Measurements from ENCODE around the gene PNMA1. TPM values are rescaled to one million over a fixed set of nuclear protein-coding genes. Genes with fewer than 3 reads are reported as not detected.

The PNMA1 gene
- total RNA-seq, 6 experiments from 2014 or later: 1.7 to 7.6 (median 3.7) TPM

- Histone ChIP-seq H3K27me3 (no peaks in the 10 kb centered on the region), H3K36me3 (no peaks in the 10 kb centered on the region), H3K4me1 (peaks cover 12 to 93% (median 60%) of the 10 kb centered on the region in 4 donors), H3K9me3 (no peaks in the 10 kb centered on the region), H3K27ac (peak overlapping the region in 1 of 3 donors; percentile 4), H3K4me3 (no peak overlapping the region)
- DNase-seq (peak in 1 of 3 donors; percentile 37), ATAC-seq (no peak)
- intact Hi-C loops (cut with DNase I): loop anchor here in 1 of 2 donors (5.0 kb wide), 1 partner anchor 36 kb away; no protein-coding TSS in a partner anchor
- no peak for TF ChIP-seq CTCF (IDR thresholded peaks at IDR 0.05)
- TF ChIP-seq POLR2A (IDR thresholded peaks at IDR 0.05): no peak
- no CpG with 5 or more reads among the region's 7 CpGs for WGBS (ENCODE audit: insufficient coverage, low coverage, low lambda C conversion rate, missing lambda C conversion rate)
Observed at GRCh38 chr14:73751157-73751691, 37.0 kb upstream of the PNMA1 start.

GRCh38 chr14:73750531-73750901, 36.3 kb upstream of the PNMA1 start:
- Histone ChIP-seq H3K36me3 (no peaks in the 10 kb centered on the region), H3K9me3 (no peaks in the 10 kb centered on the region), H3K4me3 (no peak overlapping the region), H3K27ac (no peak overlapping the region), H3K4me1 (peaks cover 12 to 93% (median 60%) of the 10 kb centered on the region in 4 donors), H3K27me3 (no peaks in the 10 kb centered on the region)
- TF ChIP-seq CTCF (IDR thresholded peaks at IDR 0.05): no peak
- no peak for TF ChIP-seq POLR2A (IDR thresholded peaks at IDR 0.05)
- WGBS (ENCODE audit: insufficient coverage, low coverage, low lambda C conversion rate, missing lambda C conversion rate): no CpG with 5 or more reads among the region's 3 CpGs
- ATAC-seq (peak; percentile 10 to 56 (median 43)), DNase-seq (peak in 1 of 3 donors; percentile 73)
- intact Hi-C loops (cut with DNase I): loop anchor here in 1 of 2 donors (5.0 kb wide), 1 partner anchor 37 kb away; no protein-coding TSS in a partner anchor

- ATAC-seq (no peak), DNase-seq (no peak)
- intact Hi-C loops (cut with DNase I): loop anchor here in 1 of 2 donors (5.0 kb wide), 1 partner anchor 37 kb away; no protein-coding TSS in a partner anchor
- Histone ChIP-seq H3K27ac (peak overlapping the region in 1 of 3 donors; percentile 0), H3K27me3 (no peaks in the 10 kb centered on the region), H3K4me1 (peaks cover 12 to 93% (median 60%) of the 10 kb centered on the region in 4 donors), H3K36me3 (no peaks in the 10 kb centered on the region), H3K4me3 (no peak overlapping the region), H3K9me3 (no peaks in the 10 kb centered on the region)
- TF ChIP-seq CTCF (IDR thresholded peaks at IDR 0.05): no peak
- TF ChIP-seq POLR2A (IDR thresholded peaks at IDR 0.05): no peak
- WGBS (ENCODE audit: insufficient coverage, low coverage, low lambda C conversion rate, missing lambda C conversion rate): 45% methylated on average over 9 of the region's 11 CpGs
Observed at GRCh38 chr14:73749706-73750530, 35.7 kb upstream of the PNMA1 start.

- H3K4me1 ChIP-seq: peaks cover 7 to 93% (median 58%) of the 10 kb centered on the region in 4 donors
- TF ChIP-seq POLR2A (IDR thresholded peaks at IDR 0.05) (no peak), CTCF (IDR thresholded peaks at IDR 0.05) (no peak)
- H3K36me3 ChIP-seq: no peaks in the 10 kb centered on the region
- ATAC-seq (no peak), DNase-seq (no peak)
- H3K4me3 ChIP-seq: no peak overlapping the region
- H3K27me3 ChIP-seq: no peaks in the 10 kb centered on the region
- intact Hi-C loops (cut with DNase I): no loop called here
- no peaks in the 10 kb centered on the region for H3K9me3 ChIP-seq
- 71% methylated on average over 6 of the region's 6 CpGs for WGBS (ENCODE audit: insufficient coverage, low coverage, low lambda C conversion rate, missing lambda C conversion rate)
- H3K27ac ChIP-seq: no peak overlapping the region
Observed at GRCh38 chr14:73748858-73749357, 34.7 kb upstream of the PNMA1 start.

All from right lobe of liver (tissue), 6 donors.